SK-N-SH (cell line): ENCODE measurements around the gene PTK6.

Experiments
- MXI1 ChIP-seq: IDR thresholded peaks from 2 replicates; pipeline ENCODE4 v1.6.1; 2012; ENCODE audit warnings: mild to moderate bottlenecking, low read depth, low read length, improper control_type of control experiment
- TAF1 ChIP-seq: IDR thresholded peaks from 2 replicates; pipeline ENCODE4 v1.6.1; 2012; ENCODE audit warnings: low read depth, mild to moderate bottlenecking, low read length, moderate library complexity, borderline replicate concordance
- TF ChIP-seq, protein P1 (sequence below): fragments of 200-600 bp; sonication (generic); IDR thresholded peaks from 2 replicates; pipeline ENCODE4 v1.6.1; 2017; ENCODE audit warnings: antibody characterized with exemption, mild to moderate bottlenecking, moderate library complexity

DNA sequence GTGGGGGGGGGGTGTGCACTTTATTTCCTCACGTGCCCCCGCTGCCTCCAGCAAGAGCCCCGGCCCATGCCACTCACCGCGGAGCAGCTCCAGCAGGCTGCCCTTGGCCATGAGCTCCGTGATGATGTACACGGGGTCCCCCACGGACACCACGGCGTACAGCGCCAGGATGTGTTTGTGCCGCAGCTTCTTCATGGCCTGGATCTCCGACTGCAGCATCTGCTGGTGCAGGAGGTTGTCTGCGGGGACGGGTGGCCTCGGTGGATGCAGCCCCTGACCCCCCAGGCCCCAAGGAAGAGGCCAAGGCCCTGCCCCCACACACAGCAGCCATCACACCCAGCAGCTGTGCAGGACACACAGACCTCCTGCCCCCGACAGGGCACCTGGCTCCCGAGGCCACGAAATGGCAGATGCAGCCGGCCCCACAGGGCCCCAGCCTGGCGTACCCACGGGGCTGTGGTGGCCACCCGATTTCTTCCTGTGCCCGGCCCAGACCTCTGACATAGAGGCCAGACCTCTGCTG lies 4.7 kb downstream of the PTK6 start:
- TF ChIP-seq, protein P1, sequence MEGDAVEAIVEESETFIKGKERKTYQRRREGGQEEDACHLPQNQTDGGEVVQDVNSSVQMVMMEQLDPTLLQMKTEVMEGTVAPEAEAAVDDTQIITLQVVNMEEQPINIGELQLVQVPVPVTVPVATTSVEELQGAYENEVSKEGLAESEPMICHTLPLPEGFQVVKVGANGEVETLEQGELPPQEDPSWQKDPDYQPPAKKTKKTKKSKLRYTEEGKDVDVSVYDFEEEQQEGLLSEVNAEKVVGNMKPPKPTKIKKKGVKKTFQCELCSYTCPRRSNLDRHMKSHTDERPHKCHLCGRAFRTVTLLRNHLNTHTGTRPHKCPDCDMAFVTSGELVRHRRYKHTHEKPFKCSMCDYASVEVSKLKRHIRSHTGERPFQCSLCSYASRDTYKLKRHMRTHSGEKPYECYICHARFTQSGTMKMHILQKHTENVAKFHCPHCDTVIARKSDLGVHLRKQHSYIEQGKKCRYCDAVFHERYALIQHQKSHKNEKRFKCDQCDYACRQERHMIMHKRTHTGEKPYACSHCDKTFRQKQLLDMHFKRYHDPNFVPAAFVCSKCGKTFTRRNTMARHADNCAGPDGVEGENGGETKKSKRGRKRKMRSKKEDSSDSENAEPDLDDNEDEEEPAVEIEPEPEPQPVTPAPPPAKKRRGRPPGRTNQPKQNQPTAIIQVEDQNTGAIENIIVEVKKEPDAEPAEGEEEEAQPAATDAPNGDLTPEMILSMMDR: no peak
- TF ChIP-seq MXI1 (no peak), TAF1 (no peak)
